T follicular helper cell (primary cell): ENCODE measurements around the gene VRK3.

Experiments used
- DNase-seq: peaks from one replicate; pipeline ENCODE4 v3.0.0-alpha.2; 2020; ENCODE audit warnings: low read depth

VRK3 gene

DNA sequence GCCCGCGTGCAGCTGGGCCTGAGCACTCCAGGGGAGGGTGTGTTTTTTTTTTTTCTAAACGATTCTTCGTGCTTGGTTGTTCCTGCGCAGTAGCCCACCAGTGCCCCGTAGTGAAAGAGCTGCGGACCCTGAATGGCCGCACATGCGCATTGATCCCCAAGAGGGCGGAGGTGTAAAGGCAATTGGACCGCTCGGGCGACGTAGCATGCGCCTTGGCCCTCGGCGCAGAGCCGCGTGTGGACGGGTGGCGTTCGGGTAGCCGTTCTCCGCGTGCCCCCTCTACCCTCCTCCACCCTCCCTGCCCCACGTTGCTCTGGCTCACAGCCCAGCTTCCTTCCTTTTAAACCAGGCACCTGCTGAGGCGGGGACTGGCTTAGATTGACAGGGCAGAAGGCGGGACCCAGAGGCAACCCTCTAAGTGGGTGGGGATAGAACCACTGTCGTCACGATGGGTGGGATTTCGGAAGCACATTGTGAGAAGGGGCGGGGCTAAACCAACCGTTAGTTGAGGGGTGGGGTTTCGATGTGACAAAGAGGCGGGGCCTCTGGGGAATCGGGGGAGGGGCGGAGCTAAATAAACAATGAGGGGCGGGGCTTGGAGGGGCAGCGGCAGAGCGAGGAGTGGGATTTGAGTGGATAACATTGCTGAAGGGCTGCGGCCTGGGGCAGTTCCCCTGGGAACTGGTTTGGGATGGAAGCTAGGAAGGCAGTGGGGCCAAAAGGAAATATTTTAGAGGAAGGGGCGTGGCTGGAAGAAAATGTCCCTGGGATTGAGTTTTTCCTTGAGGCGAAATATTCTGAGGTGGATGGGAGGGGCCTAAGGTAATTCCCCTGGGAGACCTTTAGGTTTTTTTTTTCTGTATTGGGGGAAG is 95.3 kb downstream of the VRK3 start:
- DNase-seq = peak; percentile 90

DNA sequence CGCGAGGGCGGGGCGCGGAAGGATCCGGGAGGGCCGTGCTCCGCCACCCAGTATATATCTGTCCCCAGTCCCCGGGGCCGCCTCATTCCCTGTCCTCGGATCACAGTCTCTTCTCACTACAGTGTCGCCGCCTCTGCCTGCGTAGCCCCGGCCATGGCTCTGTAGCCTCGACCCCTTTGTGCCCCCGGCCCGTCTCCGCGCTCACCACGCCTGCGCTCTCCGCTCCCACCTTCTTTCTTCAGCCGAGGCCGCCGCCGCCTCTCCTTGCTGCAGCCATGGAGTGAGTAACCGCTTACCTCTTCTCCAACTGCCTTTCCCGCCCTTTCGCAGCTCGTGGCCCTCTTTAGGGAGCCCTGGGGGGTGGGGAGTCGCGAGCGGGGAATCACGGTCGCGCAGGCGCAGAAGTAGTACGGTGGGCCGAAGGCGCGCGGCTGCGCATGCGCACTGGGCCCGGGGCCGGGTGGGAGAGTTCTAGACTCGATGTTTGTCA is 96.0 kb downstream of the VRK3 start, which contains the start of the genes ATF5 and NUP62:
Gene ATF5 (plus strand): TSS at position 85 of the 490 bp plus-strand sequence. CDS start 1,646 bp downstream, outside the sequence.
Gene NUP62 (minus strand): TSS at position 384 of the 490 bp plus-strand sequence. CDS start 19,697 bp downstream, outside the sequence.
- DNase-seq = peak; percentile 86

- DNase-seq = no peak
These were observed 97.5 kb downstream of the VRK3 start for GRCh38 chr19:49927526-49928264.

- DNase-seq = no peak
These were observed 98.7 kb downstream of the VRK3 start for GRCh38 chr19:49926515-49926914.
